GM23338 (cell line): Measurements from ENCODE around the gene TECR. TPM values are rescaled to one million over a fixed set of nuclear protein-coding genes. Genes with fewer than 3 reads are reported as not detected.

Experiments
- ATAC-seq: fragments of 200-7000 bp; cut with Tn5 transposase; 3 replicates; pipeline ENCODE4 v1.9.1; 2020
- DNase-seq: peaks from one replicate; pipeline ENCODE4 v3.0.0-alpha.2; 2015; ENCODE audit warnings: low spot score
- H2AFZ ChIP-seq: fragments of 200-600 bp; sonication (generic); 2 replicates; pipeline ENCODE4 v1.8.0; 2016; ENCODE audit warnings: antibody characterized with exemption, mild to moderate bottlenecking, moderate library complexity
- H3F3A ChIP-seq: fragments of 200-600 bp; sonication (generic); replicated peaks from 2 replicates; pipeline ENCODE4 v1.8.0; 2017; ENCODE audit warnings: antibody characterized with exemption, mixed run types, low read depth
- H3K27ac ChIP-seq: fragments of 200-600 bp; sonication (generic); 2 replicates; pipeline ENCODE4 v1.6.1; 2016; ENCODE audit warnings: low read depth
- H3K27me3 ChIP-seq: fragments of 200-600 bp; sonication (generic); 2 replicates; pipeline ENCODE4 v1.8.0; 2016; ENCODE audit warnings: mild to moderate bottlenecking, mixed run types, moderate library complexity; ENCODE audit not compliant: insufficient read depth
- H3K36me3 ChIP-seq: fragments of 200-600 bp; sonication (generic); 2 replicates; pipeline ENCODE4 v1.8.0; 2016; ENCODE audit warnings: mild to moderate bottlenecking; ENCODE audit not compliant: insufficient read depth
- H3K4me1 ChIP-seq: fragments of 200-600 bp; sonication (generic); 2 replicates; pipeline ENCODE4 v1.8.0; 2016; ENCODE audit warnings: mild to moderate bottlenecking, moderate library complexity; ENCODE audit not compliant: insufficient read depth
- H3K4me2 ChIP-seq: fragments of 200-600 bp; sonication (generic); 2 replicates; pipeline ENCODE4 v1.7.1; 2017; ENCODE audit warnings: mixed run types
- H3K4me3 ChIP-seq: fragments of 200-600 bp; sonication (generic); 2 replicates; pipeline ENCODE4 v1.6.1; 2016; ENCODE audit warnings: mixed run types
- H3K79me2 ChIP-seq: fragments of 200-600 bp; sonication (generic); replicated peaks from 2 replicates; pipeline ENCODE4 v1.8.0; 2017; ENCODE audit warnings: mild to moderate bottlenecking; ENCODE audit not compliant: insufficient read depth
- H3K9me2 ChIP-seq: fragments of 200-600 bp; sonication (generic); 2 replicates; pipeline ENCODE4 v1.8.0; 2017; ENCODE audit not compliant: insufficient read depth
- H4K20me1 ChIP-seq: fragments of 200-600 bp; sonication (generic); replicated peaks from 2 replicates; pipeline ENCODE4 v1.8.0; 2017; ENCODE audit warnings: mild to moderate bottlenecking; ENCODE audit not compliant: insufficient read depth
- H3K27ac Mint-ChIP-seq: 2 replicates; pipeline ENCODE4 v1.8.0; 2020; ENCODE audit warnings: inconsistent platforms, mild to moderate bottlenecking, moderate library complexity, mixed read lengths
- H3K27me3 Mint-ChIP-seq: 3 replicates; pipeline ENCODE4 v1.8.0; 2022; ENCODE audit warnings: low read depth, mild to moderate bottlenecking, moderate library complexity, mixed read lengths, inconsistent platforms; ENCODE audit not compliant: insufficient read depth, poor library complexity
- H3K36me3 Mint-ChIP-seq: 3 replicates; pipeline ENCODE4 v1.8.0; 2021; ENCODE audit warnings: low read depth, mild to moderate bottlenecking, inconsistent platforms, moderate library complexity, mixed read lengths
- H3K4me1 Mint-ChIP-seq: 3 replicates; pipeline ENCODE4 v1.8.0; 2020; ENCODE audit warnings: mild to moderate bottlenecking, inconsistent platforms, mixed read lengths
- H3K4me3 Mint-ChIP-seq: 3 replicates; pipeline ENCODE4 v1.8.0; 2021; ENCODE audit warnings: moderate library complexity, mild to moderate bottlenecking, inconsistent platforms, mixed read lengths
- H3K9me3 Mint-ChIP-seq: 3 replicates; pipeline ENCODE4 v1.8.0; 2020; ENCODE audit warnings: moderate library complexity, mild to moderate bottlenecking, inconsistent platforms, mixed read lengths
- CREB1 ChIP-seq: fragments of 250-450 bp; sonication (Bioruptor Pico); IDR thresholded peaks from 2 replicates; pipeline ENCODE4 v1.5.0; 2020; ENCODE audit warnings: low read depth, mild to moderate bottlenecking, moderate library complexity
- EZH2 ChIP-seq: fragments of 200-600 bp; sonication (generic); IDR thresholded peaks from one replicate; pipeline ENCODE4 v1.8.0; 2017; ENCODE audit warnings: antibody characterized with exemption, mild to moderate bottlenecking, low read depth; ENCODE audit not compliant: unreplicated experiment
- EZH2phosphoT487 ChIP-seq: fragments of 200-600 bp; sonication (generic); IDR thresholded peaks from one replicate; pipeline ENCODE4 v1.8.1; 2018; ENCODE audit warnings: antibody characterized with exemption; ENCODE audit not compliant: unreplicated experiment
- NANOG ChIP-seq: IDR thresholded peaks from 2 replicates; pipeline ENCODE4 v1.6.1; 2016; ENCODE audit warnings: antibody characterized with exemption, borderline replicate concordance
- POLR2AphosphoS5 ChIP-seq: IDR thresholded peaks from 2 replicates; pipeline ENCODE4 v1.6.1; 2016; ENCODE audit warnings: antibody characterized with exemption, low read depth
- STAT1 ChIP-seq: IDR thresholded peaks from one replicate; pipeline ENCODE4 v1.6.1; 2016; ENCODE audit warnings: antibody characterized with exemption; ENCODE audit not compliant: unreplicated experiment
- ZNF331 ChIP-seq: fragments of 250-450 bp; sonication (Bioruptor Pico); IDR thresholded peaks from 2 replicates; pipeline ENCODE4 v1.5.0; 2020; ENCODE audit warnings: low read depth, mild to moderate bottlenecking, moderate library complexity
- polyA plus RNA-seq: library from polyadenylated mRNA; unstranded; fragments of >200 nt; fragmentation: Nextera tagmentation; extraction: Ambion mirVana; gene quantifications from 2 replicates; pipeline ENCODE4 v1.2.1, GENCODE V29; 2016
- total RNA-seq: library from RNA; depleted of rRNA; stranded (reverse); fragments of >200 nt; shearing (Covaris generic); gene quantifications from 2 replicates; pipeline ENCODE4 v1.2.3, GENCODE V29; 2014
- TF ChIP-seq, protein P1 (sequence below): fragments of 250-450 bp; sonication (Bioruptor Pico); IDR thresholded peaks from 2 replicates; pipeline ENCODE4 v1.5.0; 2020; ENCODE audit warnings: mild to moderate bottlenecking, moderate library complexity
- TF ChIP-seq, protein P2 (sequence below), 2 experiments: fragments of 200-600 bp in 1 of 2; sonication (generic) in 1 of 2; conservative IDR thresholded peaks; 2 replicates each; pipeline versions ENCODE4 v1.5.1 to v1.6.1; 2016 to 2017; ENCODE audit warnings: antibody characterized with exemption in 2 of 2, low read depth in 2 of 2, mild to moderate bottlenecking in 2 of 2, moderate library complexity in 1 of 2

Gene TECR
- total and polyA plus RNA-seq, 2 experiments from 2014 or later: 107 to 268 TPM

DNA sequence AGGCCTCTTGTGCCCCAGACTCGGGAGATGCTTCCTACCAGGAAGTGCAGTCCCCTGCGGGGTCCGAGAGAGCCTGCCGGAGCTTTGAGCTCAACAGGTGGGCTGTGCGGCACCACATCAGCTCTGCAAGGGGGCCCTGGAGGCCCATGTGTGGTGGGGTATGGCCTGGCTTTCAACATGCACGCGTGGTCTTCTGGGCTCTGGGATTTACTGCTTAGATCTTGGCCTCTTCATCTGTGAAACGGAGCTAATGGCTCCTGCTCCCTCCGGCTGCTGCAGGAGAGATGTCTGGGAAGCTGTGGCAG, 24.5 kb downstream of the TECR start:
- peak overlapping the region; percentile 38; the same call in 1 of the 2 replicates for H3K27ac Mint-ChIP-seq
- Histone ChIP-seq H3K36me3 (no peaks in the 10 kb centered on the region; the same call in 1 of the 2 replicates), H3K4me2 (no peak overlapping the region), H3K27ac (peak overlapping the region; percentile 69), H2AFZ (no peak overlapping the region), H3K27me3 (no peaks in the 10 kb centered on the region), H3K9me2 (no peaks in the 10 kb centered on the region), H4K20me1 (peaks cover 10% of the 10 kb centered on the region; the same call in 1 of the 2 replicates), H3K4me1 (peaks cover 3% of the 10 kb centered on the region; the same call in 1 of the 2 replicates), H3F3A (peaks cover 3% of the 10 kb centered on the region; the same call in 1 of the 2 replicates), H3K4me3 (no peak overlapping the region), H3K79me2 (peaks cover 43% of the 10 kb centered on the region)
- H3K4me3 Mint-ChIP-seq: no peak overlapping the region; the same call in 2 of the 3 replicates
- TF ChIP-seq NANOG: no peak
- TF ChIP-seq EZH2phosphoT487: no peak
- TF ChIP-seq EZH2: no peak
- TF ChIP-seq POLR2AphosphoS5: no peak
- TF ChIP-seq, protein P1, sequence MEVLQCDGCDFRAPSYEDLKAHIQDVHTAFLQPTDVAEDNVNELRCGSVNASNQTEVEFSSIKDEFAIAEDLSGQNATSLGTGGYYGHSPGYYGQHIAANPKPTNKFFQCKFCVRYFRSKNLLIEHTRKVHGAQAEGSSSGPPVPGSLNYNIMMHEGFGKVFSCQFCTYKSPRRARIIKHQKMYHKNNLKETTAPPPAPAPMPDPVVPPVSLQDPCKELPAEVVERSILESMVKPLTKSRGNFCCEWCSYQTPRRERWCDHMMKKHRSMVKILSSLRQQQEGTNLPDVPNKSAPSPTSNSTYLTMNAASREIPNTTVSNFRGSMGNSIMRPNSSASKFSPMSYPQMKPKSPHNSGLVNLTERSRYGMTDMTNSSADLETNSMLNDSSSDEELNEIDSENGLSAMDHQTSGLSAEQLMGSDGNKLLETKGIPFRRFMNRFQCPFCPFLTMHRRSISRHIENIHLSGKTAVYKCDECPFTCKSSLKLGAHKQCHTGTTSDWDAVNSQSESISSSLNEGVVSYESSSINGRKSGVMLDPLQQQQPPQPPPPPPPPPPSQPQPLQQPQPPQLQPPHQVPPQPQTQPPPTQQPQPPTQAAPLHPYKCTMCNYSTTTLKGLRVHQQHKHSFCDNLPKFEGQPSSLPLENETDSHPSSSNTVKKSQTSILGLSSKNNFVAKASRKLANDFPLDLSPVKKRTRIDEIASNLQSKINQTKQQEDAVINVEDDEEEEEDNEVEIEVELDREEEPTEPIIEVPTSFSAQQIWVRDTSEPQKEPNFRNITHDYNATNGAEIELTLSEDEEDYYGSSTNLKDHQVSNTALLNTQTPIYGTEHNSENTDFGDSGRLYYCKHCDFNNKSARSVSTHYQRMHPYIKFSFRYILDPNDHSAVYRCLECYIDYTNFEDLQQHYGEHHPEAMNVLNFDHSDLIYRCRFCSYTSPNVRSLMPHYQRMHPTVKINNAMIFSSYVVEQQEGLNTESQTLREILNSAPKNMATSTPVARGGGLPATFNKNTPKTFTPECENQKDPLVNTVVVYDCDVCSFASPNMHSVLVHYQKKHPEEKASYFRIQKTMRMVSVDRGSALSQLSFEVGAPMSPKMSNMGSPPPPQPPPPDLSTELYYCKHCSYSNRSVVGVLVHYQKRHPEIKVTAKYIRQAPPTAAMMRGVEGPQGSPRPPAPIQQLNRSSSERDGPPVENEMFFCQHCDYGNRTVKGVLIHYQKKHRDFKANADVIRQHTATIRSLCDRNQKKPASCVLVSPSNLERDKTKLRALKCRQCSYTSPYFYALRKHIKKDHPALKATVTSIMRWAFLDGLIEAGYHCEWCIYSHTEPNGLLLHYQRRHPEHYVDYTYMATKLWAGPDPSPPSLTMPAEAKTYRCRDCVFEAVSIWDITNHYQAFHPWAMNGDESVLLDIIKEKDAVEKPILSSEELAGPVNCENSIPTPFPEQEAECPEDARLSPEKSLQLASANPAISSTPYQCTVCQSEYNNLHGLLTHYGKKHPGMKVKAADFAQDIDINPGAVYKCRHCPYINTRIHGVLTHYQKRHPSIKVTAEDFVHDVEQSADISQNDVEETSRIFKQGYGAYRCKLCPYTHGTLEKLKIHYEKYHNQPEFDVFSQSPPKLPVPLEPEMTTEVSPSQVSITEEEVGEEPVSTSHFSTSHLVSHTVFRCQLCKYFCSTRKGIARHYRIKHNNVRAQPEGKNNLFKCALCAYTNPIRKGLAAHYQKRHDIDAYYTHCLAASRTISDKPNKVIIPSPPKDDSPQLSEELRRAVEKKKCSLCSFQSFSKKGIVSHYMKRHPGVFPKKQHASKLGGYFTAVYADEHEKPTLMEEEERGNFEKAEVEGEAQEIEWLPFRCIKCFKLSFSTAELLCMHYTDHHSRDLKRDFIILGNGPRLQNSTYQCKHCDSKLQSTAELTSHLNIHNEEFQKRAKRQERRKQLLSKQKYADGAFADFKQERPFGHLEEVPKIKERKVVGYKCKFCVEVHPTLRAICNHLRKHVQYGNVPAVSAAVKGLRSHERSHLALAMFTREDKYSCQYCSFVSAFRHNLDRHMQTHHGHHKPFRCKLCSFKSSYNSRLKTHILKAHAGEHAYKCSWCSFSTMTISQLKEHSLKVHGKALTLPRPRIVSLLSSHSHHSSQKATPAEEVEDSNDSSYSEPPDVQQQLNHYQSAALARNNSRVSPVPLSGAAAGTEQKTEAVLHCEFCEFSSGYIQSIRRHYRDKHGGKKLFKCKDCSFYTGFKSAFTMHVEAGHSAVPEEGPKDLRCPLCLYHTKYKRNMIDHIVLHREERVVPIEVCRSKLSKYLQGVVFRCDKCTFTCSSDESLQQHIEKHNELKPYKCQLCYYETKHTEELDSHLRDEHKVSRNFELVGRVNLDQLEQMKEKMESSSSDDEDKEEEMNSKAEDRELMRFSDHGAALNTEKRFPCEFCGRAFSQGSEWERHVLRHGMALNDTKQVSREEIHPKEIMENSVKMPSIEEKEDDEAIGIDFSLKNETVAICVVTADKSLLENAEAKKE (CRISPR knock-in tag): no peak
- TF ChIP-seq STAT1: no peak
- no peak for TF ChIP-seq ZNF331 (CRISPR knock-in tag)
- TF ChIP-seq, protein P2, sequence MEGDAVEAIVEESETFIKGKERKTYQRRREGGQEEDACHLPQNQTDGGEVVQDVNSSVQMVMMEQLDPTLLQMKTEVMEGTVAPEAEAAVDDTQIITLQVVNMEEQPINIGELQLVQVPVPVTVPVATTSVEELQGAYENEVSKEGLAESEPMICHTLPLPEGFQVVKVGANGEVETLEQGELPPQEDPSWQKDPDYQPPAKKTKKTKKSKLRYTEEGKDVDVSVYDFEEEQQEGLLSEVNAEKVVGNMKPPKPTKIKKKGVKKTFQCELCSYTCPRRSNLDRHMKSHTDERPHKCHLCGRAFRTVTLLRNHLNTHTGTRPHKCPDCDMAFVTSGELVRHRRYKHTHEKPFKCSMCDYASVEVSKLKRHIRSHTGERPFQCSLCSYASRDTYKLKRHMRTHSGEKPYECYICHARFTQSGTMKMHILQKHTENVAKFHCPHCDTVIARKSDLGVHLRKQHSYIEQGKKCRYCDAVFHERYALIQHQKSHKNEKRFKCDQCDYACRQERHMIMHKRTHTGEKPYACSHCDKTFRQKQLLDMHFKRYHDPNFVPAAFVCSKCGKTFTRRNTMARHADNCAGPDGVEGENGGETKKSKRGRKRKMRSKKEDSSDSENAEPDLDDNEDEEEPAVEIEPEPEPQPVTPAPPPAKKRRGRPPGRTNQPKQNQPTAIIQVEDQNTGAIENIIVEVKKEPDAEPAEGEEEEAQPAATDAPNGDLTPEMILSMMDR (conservative IDR thresholded peaks at IDR 0.05; ENCODE audit: low read depth in 2 of 2): no peak
- no peak for TF ChIP-seq CREB1 (CRISPR knock-in tag)
- H3K9me3 Mint-ChIP-seq: no peaks in the 10 kb centered on the region
- H3K4me1 Mint-ChIP-seq: peaks cover 18% of the 10 kb centered on the region
- ATAC-seq (no peak), DNase-seq (no peak)
- H3K27me3 Mint-ChIP-seq: peaks cover 19% of the 10 kb centered on the region
- H3K36me3 Mint-ChIP-seq: peaks cover 3% of the 10 kb centered on the region; the same call in 2 of the 3 replicates
